ENCODE measurements around the gene PNMA6F. TPM values are rescaled to one million over a fixed set of nuclear protein-coding genes. Genes with fewer than 3 reads are reported as not detected.

Gene PNMA6F
- polyA plus RNA-seq, 1 experiment: not detected

- Histone ChIP-seq H3K27me3 (ENCODE audit: control insufficient read depth, insufficient read depth, low read length) (no peaks in the 10 kb centered on the region), H3K4me3 (ENCODE audit: low read depth, low read length) (no peak overlapping the region), H3K9me3 (ENCODE audit: control insufficient read depth, insufficient read depth, low read length) (no peaks in the 10 kb centered on the region), H3K27ac (ENCODE audit: low read depth, low read length) (no peak overlapping the region)
- no peak for DNase-seq (ENCODE audit: low read depth, low spot score)
- CTCF ChIA-PET: interaction anchor here (0.5 kb wide), 1 partner anchor 80 kb away, joined by 3 read pairs; no protein-coding TSS in a partner anchor
- POLR2A ChIA-PET: no interaction called here
- no peak for TF ChIP-seq CTCF (IDR thresholded peaks at IDR 0.05; ENCODE audit: low read depth, low read length)
Observed at GRCh38 chrX:153310901-153311300, 10.7 kb downstream of the PNMA6F start.

GRCh38 chrX:153307276-153308178 lies 14.0 kb downstream of the PNMA6F start:
- ChIA-PET POLR2A (no interaction called here), CTCF (no interaction called here)
- no peak for DNase-seq (ENCODE audit: low read depth, low spot score)
- Histone ChIP-seq H3K27ac (ENCODE audit: low read depth, low read length) (no peak overlapping the region), H3K27me3 (ENCODE audit: control insufficient read depth, insufficient read depth, low read length) (no peaks in the 10 kb centered on the region), H3K9me3 (ENCODE audit: control insufficient read depth, insufficient read depth, low read length) (no peaks in the 10 kb centered on the region), H3K4me3 (ENCODE audit: low read depth, low read length) (no peak overlapping the region)
- no peak for TF ChIP-seq CTCF (IDR thresholded peaks at IDR 0.05; ENCODE audit: low read depth, low read length)

- CTCF ChIA-PET: no interaction called here
- no peaks in the 10 kb centered on the region for H3K27me3 ChIP-seq (ENCODE audit: control insufficient read depth, insufficient read depth, low read length)
- no peak overlapping the region for H3K27ac ChIP-seq (ENCODE audit: low read depth, low read length)
- TF ChIP-seq CTCF (IDR thresholded peaks at IDR 0.05; ENCODE audit: low read depth, low read length): no peak
- H3K9me3 ChIP-seq (ENCODE audit: control insufficient read depth, insufficient read depth, low read length): no peaks in the 10 kb centered on the region
- no peak for DNase-seq (ENCODE audit: low read depth, low spot score)
- H3K4me3 ChIP-seq (ENCODE audit: low read depth, low read length): no peak overlapping the region
- POLR2A ChIA-PET: no interaction called here
Observed at GRCh38 chrX:153306527-153307115, 14.9 kb downstream of the PNMA6F start.

GRCh38 chrX:153305972-153306371 lies 15.6 kb downstream of the PNMA6F start:
- ChIA-PET POLR2A (no interaction called here), CTCF (no interaction called here)
- Histone ChIP-seq H3K4me3 (ENCODE audit: low read depth, low read length) (no peak overlapping the region), H3K9me3 (ENCODE audit: control insufficient read depth, insufficient read depth, low read length) (no peaks in the 10 kb centered on the region), H3K27me3 (ENCODE audit: control insufficient read depth, insufficient read depth, low read length) (no peaks in the 10 kb centered on the region), H3K27ac (ENCODE audit: low read depth, low read length) (no peak overlapping the region)
- no peak for DNase-seq (ENCODE audit: low read depth, low spot score)
- TF ChIP-seq CTCF (IDR thresholded peaks at IDR 0.05; ENCODE audit: low read depth, low read length): no peak

All from AG04450 (cell line).